ENCODE results near the gene DUSP21. TPM values are rescaled to one million over a fixed set of nuclear protein-coding genes. Genes with fewer than 3 reads are reported as not detected.

The DUSP21 gene
- total and polyA plus RNA-seq, 10 of the 15 experiments (the other 5 are each of a cell fraction or from before 2014, with no cell fraction given): not detected

GRCh38 chrX:44875185-44875489, 31.3 kb downstream of the DUSP21 start:
- TF ChIP-seq YBX1 (IDR thresholded peaks at IDR 0.05): no peak
- no peak for TF ChIP-seq CBX5 (IDR thresholded peaks at IDR 0.05; ENCODE audit: low read depth)
- TF ChIP-seq PAX8 (IDR thresholded peaks at IDR 0.05): no peak
- no peak for TF ChIP-seq PAX5 (IDR thresholded peaks at IDR 0.05; ENCODE audit: borderline replicate concordance, low read depth, low read length)
- no peak for TF ChIP-seq ASH2L (IDR thresholded peaks at IDR 0.05; ENCODE audit: borderline replicate concordance, low read depth)
- no peak for TF ChIP-seq EP300 (IDR thresholded peaks at IDR 0.05; ENCODE audit: borderline replicate concordance in 1 of 2, control insufficient read depth in 1 of 2, low read depth in 2 of 2, low read length in 2 of 2)
- TF ChIP-seq PML (IDR thresholded peaks at IDR 0.05; ENCODE audit: low read length): no peak
- TF ChIP-seq BHLHE40 (IDR thresholded peaks at IDR 0.05; ENCODE audit: borderline replicate concordance in 1 of 2, low read depth in 2 of 2, low read length in 1 of 2): no peak
- TF ChIP-seq CHD2 (IDR thresholded peaks at IDR 0.05; ENCODE audit: borderline replicate concordance, low read depth, low read length): no peak
- no peak for TF ChIP-seq ZNF217 (IDR thresholded peaks at IDR 0.05)
- no peak for TF ChIP-seq EED (IDR thresholded peaks at IDR 0.05; ENCODE audit: low read depth)
- no peak for TF ChIP-seq NFIC (IDR thresholded peaks at IDR 0.05; ENCODE audit: low read depth, low read length)
- TF ChIP-seq, protein P1, sequence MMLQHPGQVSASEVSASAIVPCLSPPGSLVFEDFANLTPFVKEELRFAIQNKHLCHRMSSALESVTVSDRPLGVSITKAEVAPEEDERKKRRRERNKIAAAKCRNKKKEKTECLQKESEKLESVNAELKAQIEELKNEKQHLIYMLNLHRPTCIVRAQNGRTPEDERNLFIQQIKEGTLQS (IDR thresholded peaks at IDR 0.05; ENCODE audit: borderline replicate concordance, extremely low read depth, low read depth, low read length): no peak
- TF ChIP-seq RCOR1 (conservative IDR thresholded peaks at IDR 0.05; ENCODE audit: low read depth, low read length): no peak
- TF ChIP-seq RB1 (IDR thresholded peaks at IDR 0.05; ENCODE audit: borderline replicate concordance): no peak
- no peak for FAIRE-seq
- Histone ChIP-seq H3K9me3 (replicated peaks; ENCODE audit: control insufficient read depth, insufficient read depth, low read length) (no peaks in the 10 kb centered on the region; the same call in 1 of the 3 replicates), H3K4me1 (ENCODE audit: control insufficient read depth, insufficient read depth, low read length) (no peaks in the 10 kb centered on the region), H3K4me3 (peak overlapping the region; percentile 91), H3K9ac (ENCODE audit: control insufficient read depth, insufficient read depth, low read length) (peak overlapping the region; percentile 91; the same call in 1 of the 2 replicates), H2AFZ (ENCODE audit: control insufficient read depth, low read depth, low read length) (no peak overlapping the region), H3K4me2 (ENCODE audit: control insufficient read depth, insufficient read depth) (peak overlapping the region; percentile 66), H3K27me3 (replicated peaks in 1 of 2; ENCODE audit: control insufficient read depth in 2 of 2, insufficient read depth in 2 of 2, low read length in 1 of 2) (no peaks in the 10 kb centered on the region), H3K27ac (ENCODE audit: control insufficient read depth, insufficient read depth) (no peak overlapping the region; the same call in 1 of the 2 replicates), H4K20me1 (ENCODE audit: control insufficient read depth, insufficient read depth) (no peaks in the 10 kb centered on the region), H3K36me3 (ENCODE audit: control insufficient read depth in 2 of 2, insufficient read depth in 2 of 2, low read length in 1 of 2) (no peaks in the 10 kb centered on the region; a peak in 1 of 4 replicates), H3K79me2 (ENCODE audit: control insufficient read depth, insufficient read depth, low read length) (peaks cover 82% of the 10 kb centered on the region)
- SMC1A ChIA-PET (ENCODE audit: uncharacterized antibody, unreplicated experiment): interaction anchor here (0.6 to 3.9 kb wide), 15 partner anchors 8 to 208 kb away, joined by 3 to 50 read pairs (median 4); no protein-coding TSS in a partner anchor
- in situ Hi-C loops (cut with MboI) (loop anchor here (25.0 kb wide), 2 partner anchors 187 to 887 kb away; no protein-coding TSS in a partner anchor), intact Hi-C loops (cut with micrococcal nuclease; ENCODE audit: unreplicated experiment) (loop anchor here (2.0 kb wide), 1 partner anchor 30 kb away; no protein-coding TSS in a partner anchor)
- BruUV-seq (replicated peaks): no TSS peak
- POLR2A ChIA-PET: interaction anchor here (0.5 to 3.7 kb wide), 10 partner anchors 12 to 359 kb away, joined by 3 to 24 read pairs (median 3); no protein-coding TSS in a partner anchor
- 32% methylated on average over 5 of the region's 5 CpGs for WGBS (ENCODE audit: insufficient coverage, insufficient replicate concordance, low lambda C conversion rate, missing lambda C conversion rate)
- RAD21 ChIA-PET (ENCODE audit: unreplicated experiment): interaction anchor here (0.8 to 6.1 kb wide), 11 partner anchors 13 to 200 kb away, joined by 3 to 50 read pairs (median 6); no protein-coding TSS in a partner anchor
- CTCF ChIA-PET: interaction anchor here (1.1 to 3.4 kb wide), 5 partner anchors 12 to 194 kb away, joined by 3 to 31 read pairs (median 10); no protein-coding TSS in a partner anchor
- no peak for DNase-seq (ENCODE audit: low read depth, low spot score)
- ATAC-seq: no peak
